HL-60 (cell line): ENCODE results near the gene C1S.

Experiments
- DNase-seq, 2 experiments: peaks; one replicate each; pipeline ENCODE4 v3.0.0-alpha.2; 2010 to 2020; ENCODE audit warnings: low read depth in 1 of 2, low spot score in 1 of 2
- H3K27ac ChIP-seq: fragments of 250-450 bp; sonication (Bioruptor Pico); replicated peaks from 2 replicates; pipeline ENCODE4 v1.5.1; 2020; ENCODE audit warnings: mild to moderate bottlenecking, moderate library complexity
- H3K27me3 ChIP-seq: fragments of 250-450 bp; sonication (Bioruptor Pico); 2 replicates; pipeline ENCODE4 v1.5.1; 2021; ENCODE audit warnings: mild to moderate bottlenecking, moderate library complexity; ENCODE audit not compliant: insufficient read depth, poor library complexity, severe bottlenecking
- H3K4me3 ChIP-seq: replicated peaks from 2 replicates; pipeline ENCODE4 v1.5.1; 2011; ENCODE audit warnings: mild to moderate bottlenecking, control low read depth, low read length; ENCODE audit not compliant: insufficient read depth
- GABPA ChIP-seq: IDR thresholded peaks from 2 replicates; pipeline ENCODE4 v1.6.1; 2012; ENCODE audit warnings: low read depth
- POLR2AphosphoS5 ChIP-seq: IDR thresholded peaks from 2 replicates; pipeline ENCODE4 v1.6.1; 2012; ENCODE audit warnings: low read depth
- SPI1 ChIP-seq: IDR thresholded peaks from 2 replicates; pipeline ENCODE4 v1.6.1; 2012; ENCODE audit warnings: low read depth, mild to moderate bottlenecking, borderline replicate concordance
- TF ChIP-seq, protein P1 (sequence below): IDR thresholded peaks from 2 replicates; pipeline ENCODE4 v1.6.1; 2012; ENCODE audit warnings: low read depth; ENCODE audit not compliant: insufficient replicate concordance
- TF ChIP-seq, protein P2 (sequence below): IDR thresholded peaks from one replicate; pipeline ENCODE4 v1.5.1; 2011; ENCODE audit warnings: low read length, control low read depth, inconsistent platforms; ENCODE audit not compliant: insufficient read depth

C1S gene

DNA sequence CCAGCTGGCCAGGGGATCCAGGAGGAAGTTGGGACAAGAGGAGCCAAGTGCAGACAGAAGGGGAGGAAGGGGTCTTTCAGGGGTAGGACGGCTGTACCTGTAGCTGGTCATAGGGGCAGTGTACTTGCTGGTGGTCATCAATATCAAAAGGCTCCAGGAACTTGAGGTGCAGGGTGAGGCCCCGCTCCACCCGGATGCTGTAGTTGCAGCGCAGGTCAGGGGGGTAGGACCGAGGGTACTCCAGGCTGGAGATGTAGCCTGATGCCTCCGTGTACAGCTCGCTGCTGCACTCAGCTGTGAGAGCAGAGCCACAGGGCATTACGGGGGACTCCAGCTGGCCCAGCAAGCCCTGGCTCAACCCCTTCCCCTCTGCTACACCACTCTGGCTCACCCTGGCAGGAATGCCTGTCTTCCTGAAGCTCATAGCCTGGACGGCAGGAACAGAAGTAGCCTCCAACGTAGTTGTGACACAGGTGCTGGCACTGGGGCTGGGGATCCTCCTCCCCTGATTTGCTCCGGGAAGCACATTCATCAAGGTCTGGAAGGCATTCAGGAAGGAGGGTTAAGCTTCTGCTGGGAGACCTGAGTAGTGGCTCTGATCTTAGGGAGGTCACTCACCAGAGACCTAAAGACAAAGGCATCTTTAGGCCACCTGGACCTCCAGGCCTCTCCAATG, 28.8 kb downstream of the C1S start:
- TF ChIP-seq GABPA: no peak
- TF ChIP-seq, protein P1, sequence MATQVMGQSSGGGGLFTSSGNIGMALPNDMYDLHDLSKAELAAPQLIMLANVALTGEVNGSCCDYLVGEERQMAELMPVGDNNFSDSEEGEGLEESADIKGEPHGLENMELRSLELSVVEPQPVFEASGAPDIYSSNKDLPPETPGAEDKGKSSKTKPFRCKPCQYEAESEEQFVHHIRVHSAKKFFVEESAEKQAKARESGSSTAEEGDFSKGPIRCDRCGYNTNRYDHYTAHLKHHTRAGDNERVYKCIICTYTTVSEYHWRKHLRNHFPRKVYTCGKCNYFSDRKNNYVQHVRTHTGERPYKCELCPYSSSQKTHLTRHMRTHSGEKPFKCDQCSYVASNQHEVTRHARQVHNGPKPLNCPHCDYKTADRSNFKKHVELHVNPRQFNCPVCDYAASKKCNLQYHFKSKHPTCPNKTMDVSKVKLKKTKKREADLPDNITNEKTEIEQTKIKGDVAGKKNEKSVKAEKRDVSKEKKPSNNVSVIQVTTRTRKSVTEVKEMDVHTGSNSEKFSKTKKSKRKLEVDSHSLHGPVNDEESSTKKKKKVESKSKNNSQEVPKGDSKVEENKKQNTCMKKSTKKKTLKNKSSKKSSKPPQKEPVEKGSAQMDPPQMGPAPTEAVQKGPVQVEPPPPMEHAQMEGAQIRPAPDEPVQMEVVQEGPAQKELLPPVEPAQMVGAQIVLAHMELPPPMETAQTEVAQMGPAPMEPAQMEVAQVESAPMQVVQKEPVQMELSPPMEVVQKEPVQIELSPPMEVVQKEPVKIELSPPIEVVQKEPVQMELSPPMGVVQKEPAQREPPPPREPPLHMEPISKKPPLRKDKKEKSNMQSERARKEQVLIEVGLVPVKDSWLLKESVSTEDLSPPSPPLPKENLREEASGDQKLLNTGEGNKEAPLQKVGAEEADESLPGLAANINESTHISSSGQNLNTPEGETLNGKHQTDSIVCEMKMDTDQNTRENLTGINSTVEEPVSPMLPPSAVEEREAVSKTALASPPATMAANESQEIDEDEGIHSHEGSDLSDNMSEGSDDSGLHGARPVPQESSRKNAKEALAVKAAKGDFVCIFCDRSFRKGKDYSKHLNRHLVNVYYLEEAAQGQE: no peak
- TF ChIP-seq, protein P2, sequence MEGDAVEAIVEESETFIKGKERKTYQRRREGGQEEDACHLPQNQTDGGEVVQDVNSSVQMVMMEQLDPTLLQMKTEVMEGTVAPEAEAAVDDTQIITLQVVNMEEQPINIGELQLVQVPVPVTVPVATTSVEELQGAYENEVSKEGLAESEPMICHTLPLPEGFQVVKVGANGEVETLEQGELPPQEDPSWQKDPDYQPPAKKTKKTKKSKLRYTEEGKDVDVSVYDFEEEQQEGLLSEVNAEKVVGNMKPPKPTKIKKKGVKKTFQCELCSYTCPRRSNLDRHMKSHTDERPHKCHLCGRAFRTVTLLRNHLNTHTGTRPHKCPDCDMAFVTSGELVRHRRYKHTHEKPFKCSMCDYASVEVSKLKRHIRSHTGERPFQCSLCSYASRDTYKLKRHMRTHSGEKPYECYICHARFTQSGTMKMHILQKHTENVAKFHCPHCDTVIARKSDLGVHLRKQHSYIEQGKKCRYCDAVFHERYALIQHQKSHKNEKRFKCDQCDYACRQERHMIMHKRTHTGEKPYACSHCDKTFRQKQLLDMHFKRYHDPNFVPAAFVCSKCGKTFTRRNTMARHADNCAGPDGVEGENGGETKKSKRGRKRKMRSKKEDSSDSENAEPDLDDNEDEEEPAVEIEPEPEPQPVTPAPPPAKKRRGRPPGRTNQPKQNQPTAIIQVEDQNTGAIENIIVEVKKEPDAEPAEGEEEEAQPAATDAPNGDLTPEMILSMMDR: no peak
- DNase-seq: no peak
- Histone ChIP-seq H3K27me3 (no peaks in the 10 kb centered on the region), H3K4me3 (no peak overlapping the region), H3K27ac (no peak overlapping the region)

DNA sequence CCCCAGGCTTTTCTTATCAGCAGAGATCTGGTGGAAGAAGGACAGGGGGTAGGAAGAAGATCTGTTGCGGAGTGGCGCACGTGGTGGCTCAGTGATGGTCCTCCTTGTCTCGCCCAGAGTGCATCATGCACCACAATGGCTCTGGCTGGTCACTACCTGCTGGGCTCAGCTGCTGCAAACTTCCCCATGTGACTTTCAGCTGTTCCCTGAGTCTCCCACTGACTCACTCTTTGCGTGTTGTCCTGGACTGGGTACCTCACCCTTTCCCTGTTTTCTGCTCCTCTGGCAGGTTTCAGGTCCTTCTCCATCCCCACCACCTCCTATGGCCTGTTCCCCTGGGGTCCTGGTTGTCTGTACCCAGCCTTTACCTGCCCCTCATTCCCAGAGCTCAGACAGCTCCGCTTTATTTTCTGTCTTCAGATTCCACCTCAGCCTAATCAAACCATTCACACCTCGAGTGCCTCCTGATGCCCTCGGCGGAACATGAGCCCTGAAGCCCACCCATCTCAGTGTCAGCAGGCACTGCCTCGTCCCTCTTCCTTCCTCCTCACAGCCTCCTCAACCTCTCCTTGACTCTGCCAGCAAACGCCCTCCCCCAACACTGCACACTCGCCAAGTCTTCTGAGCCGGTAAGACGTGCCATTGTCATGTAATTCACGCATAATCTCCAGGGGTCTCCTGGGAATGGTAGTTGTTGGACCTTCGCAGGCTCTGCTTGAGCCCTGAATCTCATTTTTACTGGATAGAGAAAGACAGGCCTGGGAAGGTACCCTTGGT, 29.9 kb downstream of the C1S start:
- TF ChIP-seq, protein P2: no peak
- TF ChIP-seq, protein P1: no peak
- no peak for TF ChIP-seq POLR2AphosphoS5
- TF ChIP-seq SPI1: no peak
- no peak for TF ChIP-seq GABPA
- no peaks in the 10 kb centered on the region for H3K27me3 ChIP-seq
- H3K4me3 ChIP-seq: no peak overlapping the region
- no peak for DNase-seq
- no peak overlapping the region for H3K27ac ChIP-seq

DNA sequence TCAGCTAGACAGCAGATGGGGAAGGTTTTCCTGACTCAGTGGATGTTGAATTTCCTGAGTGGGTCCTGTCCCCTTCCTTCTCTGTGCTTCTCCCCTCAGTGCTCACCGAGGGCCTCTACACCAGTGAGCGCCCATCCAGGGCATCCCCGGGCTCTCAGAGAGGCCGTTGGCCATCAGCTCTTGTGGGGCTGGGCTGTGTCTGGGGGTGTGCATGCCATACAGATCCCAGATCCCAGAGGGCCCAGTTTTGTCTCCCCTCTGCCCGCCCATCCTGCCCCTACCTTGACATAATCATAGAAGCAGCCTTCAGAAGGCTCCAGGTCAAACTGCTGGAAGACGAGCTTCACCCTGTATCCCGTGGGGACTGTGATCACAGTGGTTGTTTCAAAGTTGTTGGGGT, 30.7 kb downstream of the C1S start:
- no peak overlapping the region for H3K27ac ChIP-seq
- TF ChIP-seq, protein P1: no peak
- no peak for TF ChIP-seq SPI1
- TF ChIP-seq GABPA: no peak
- TF ChIP-seq, protein P2: no peak
- TF ChIP-seq POLR2AphosphoS5: no peak
- H3K4me3 ChIP-seq: no peak overlapping the region
- no peaks in the 10 kb centered on the region for H3K27me3 ChIP-seq
- no peak for DNase-seq
